GM18502 (cell line): ENCODE measurements around the gene GNL1.

Experiments used
- ATAC-seq: cut with Tn5 transposase; IDR thresholded peaks from one replicate; pipeline ENCODE4 v1.9.1; 2021; ENCODE audit warnings: mild to moderate bottlenecking; ENCODE audit not compliant: unreplicated experiment, poor library complexity

Gene GNL1

GRCh38 chr6:30570740-30571074 is 14.4 kb upstream of the GNL1 start:
- ATAC-seq, result peak; percentile 29

- no peak for ATAC-seq
These were observed 14.0 kb upstream of the GNL1 start for GRCh38 chr6:30570263-30570662.

GRCh38 chr6:30568245-30568644 is 12.0 kb upstream of the GNL1 start:
- no peak for ATAC-seq

GRCh38 chr6:30565772-30566171 is 9.5 kb upstream of the GNL1 start:
- ATAC-seq, result no peak

- ATAC-seq, result no peak
These were observed 7.8 kb upstream of the GNL1 start for GRCh38 chr6:30564114-30564513.

GRCh38 chr6:30562470-30563425 is 6.5 kb upstream of the GNL1 start:
- no peak for ATAC-seq

GRCh38 chr6:30560930-30561329 is 4.6 kb upstream of the GNL1 start:
- ATAC-seq, result no peak

GRCh38 chr6:30557683-30557981 is 1.3 kb upstream of the GNL1 start:
- no peak for ATAC-seq

GRCh38 chr6:30556906-30557682 is 805 bp upstream of the GNL1 start, which contains the start of gene PRR3:
Gene PRR3, plus strand, starts transcription at chr6:30557295. Its CDS starts 50 bp downstream, at chr6:30557345.
- ATAC-seq, result peak; percentile 56

- ATAC-seq, result no peak
These were observed 548 bp downstream of the GNL1 start for GRCh38 chr6:30555816-30556065.

GRCh38 chr6:30554962-30555815 is 1.1 kb downstream of the GNL1 start:
- ATAC-seq, result no peak

- ATAC-seq, result no peak
These were observed 1.9 kb downstream of the GNL1 start for GRCh38 chr6:30554404-30554803.

- no peak for ATAC-seq
These were observed 7.9 kb downstream of the GNL1 start for GRCh38 chr6:30548375-30548774.

- ATAC-seq, result no peak
These were observed 8.8 kb downstream of the GNL1 start for GRCh38 chr6:30547454-30547853.

- ATAC-seq, result peak; percentile 58
These were observed 11.5 kb downstream of the GNL1 start for GRCh38 chr6:30544666-30545272.

GRCh38 chr6:30543821-30544220 is 12.5 kb downstream of the GNL1 start:
- ATAC-seq, result no peak

GRCh38 chr6:30542915-30543314 is 13.4 kb downstream of the GNL1 start:
- ATAC-seq, result no peak

GRCh38 chr6:30542404-30542725 is 13.9 kb downstream of the GNL1 start:
- ATAC-seq, result no peak

GRCh38 chr6:30541515-30542403 is 14.5 kb downstream of the GNL1 start:
- no peak for ATAC-seq

GRCh38 chr6:30537931-30538330 is 18.4 kb downstream of the GNL1 start:
- no peak for ATAC-seq
